ENCODE results near the gene DEPDC7. TPM values are rescaled to one million over a fixed set of nuclear protein-coding genes. Genes with fewer than 3 reads are reported as not detected.

The DEPDC7 gene
- total and polyA plus RNA-seq, 2 of the 13 experiments (the other 11 are each of a cell fraction or from before 2014, with no cell fraction given) = 17.3 to 33.3 TPM

DNA sequence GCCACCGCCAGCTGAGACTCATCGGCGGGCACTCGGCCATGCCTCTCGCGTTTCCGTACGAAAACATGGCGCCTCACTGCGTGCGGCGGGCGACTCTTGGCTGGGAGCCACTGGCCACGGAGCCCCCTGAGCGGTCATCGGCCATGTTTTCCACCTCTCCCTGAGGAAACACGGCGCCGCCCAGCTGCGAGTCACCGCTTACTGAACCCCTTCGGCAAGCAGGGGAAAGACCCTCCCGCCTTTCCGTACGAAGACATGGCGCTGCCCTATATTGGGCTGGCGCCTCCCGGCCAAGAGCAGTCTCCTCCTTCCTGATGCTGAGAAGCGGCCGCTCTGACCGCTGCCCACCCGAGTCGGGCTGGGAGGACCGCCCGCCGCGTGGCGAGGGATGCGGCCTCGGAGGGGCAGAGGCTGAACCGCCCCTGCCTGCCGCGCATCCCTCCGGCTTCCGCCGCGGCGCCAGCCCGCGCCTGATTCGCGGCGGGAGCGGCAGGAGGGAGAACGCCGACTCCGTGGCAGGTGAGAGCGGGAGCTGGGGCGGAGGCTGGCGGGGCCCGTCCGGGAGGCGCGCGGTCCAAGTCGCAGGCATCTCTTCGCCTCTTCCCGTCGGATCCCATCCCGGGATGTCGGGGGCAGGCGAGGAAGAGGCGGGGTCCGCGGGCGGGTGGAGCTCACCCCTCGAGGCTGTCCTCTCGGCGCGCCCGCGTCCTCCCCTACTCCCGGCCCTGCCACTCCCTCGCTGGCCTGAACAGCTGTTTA is 23.8 kb downstream of the DEPDC7 start, which contains the start of gene TCP11L1 (continued):
- TF ChIP-seq KIAA2018 (CRISPR knock-in tag; IDR thresholded peaks at IDR 0.05; ENCODE audit: borderline replicate concordance) (no peak), HDAC6 (IDR thresholded peaks at IDR 0.05; ENCODE audit: low read depth, low read length) (no peak), ZNF30 (CRISPR knock-in tag; IDR thresholded peaks at IDR 0.05) (no peak), KAT7 (CRISPR knock-in tag; IDR thresholded peaks at IDR 0.05; ENCODE audit: borderline replicate concordance) (0 out of 2 replicates have a peak, but pooled peaks have one; percentile 74), ZNF24 (IDR thresholded peaks at IDR 0.05) (no peak), PHF5A (CRISPR knock-in tag; IDR thresholded peaks at IDR 0.05; ENCODE audit: low read depth, unreplicated experiment) (peak; percentile 21), SNRNP70 (IDR thresholded peaks at IDR 0.05; ENCODE audit: low read depth, low read length) (no peak), ZNF180 (CRISPR knock-in tag; IDR thresholded peaks at IDR 0.05; ENCODE audit: borderline replicate concordance, low read depth) (no peak), HDAC1 (CRISPR knock-in tag; IDR thresholded peaks at IDR 0.05) (peak; percentile 30), ZNF772 (CRISPR knock-in tag; IDR thresholded peaks at IDR 0.05) (no peak; the same call in 1 of the 2 replicates), NR2F1 (CRISPR knock-in tag; IDR thresholded peaks at IDR 0.05) (no peak), HIC2 (CRISPR knock-in tag; IDR thresholded peaks at IDR 0.05; ENCODE audit: low read depth) (no peak)
- TF ChIP-seq, protein P1, sequence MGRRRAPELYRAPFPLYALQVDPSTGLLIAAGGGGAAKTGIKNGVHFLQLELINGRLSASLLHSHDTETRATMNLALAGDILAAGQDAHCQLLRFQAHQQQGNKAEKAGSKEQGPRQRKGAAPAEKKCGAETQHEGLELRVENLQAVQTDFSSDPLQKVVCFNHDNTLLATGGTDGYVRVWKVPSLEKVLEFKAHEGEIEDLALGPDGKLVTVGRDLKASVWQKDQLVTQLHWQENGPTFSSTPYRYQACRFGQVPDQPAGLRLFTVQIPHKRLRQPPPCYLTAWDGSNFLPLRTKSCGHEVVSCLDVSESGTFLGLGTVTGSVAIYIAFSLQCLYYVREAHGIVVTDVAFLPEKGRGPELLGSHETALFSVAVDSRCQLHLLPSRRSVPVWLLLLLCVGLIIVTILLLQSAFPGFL (CRISPR knock-in tag; IDR thresholded peaks at IDR 0.05) = no peak
- TF ChIP-seq, protein P2, sequence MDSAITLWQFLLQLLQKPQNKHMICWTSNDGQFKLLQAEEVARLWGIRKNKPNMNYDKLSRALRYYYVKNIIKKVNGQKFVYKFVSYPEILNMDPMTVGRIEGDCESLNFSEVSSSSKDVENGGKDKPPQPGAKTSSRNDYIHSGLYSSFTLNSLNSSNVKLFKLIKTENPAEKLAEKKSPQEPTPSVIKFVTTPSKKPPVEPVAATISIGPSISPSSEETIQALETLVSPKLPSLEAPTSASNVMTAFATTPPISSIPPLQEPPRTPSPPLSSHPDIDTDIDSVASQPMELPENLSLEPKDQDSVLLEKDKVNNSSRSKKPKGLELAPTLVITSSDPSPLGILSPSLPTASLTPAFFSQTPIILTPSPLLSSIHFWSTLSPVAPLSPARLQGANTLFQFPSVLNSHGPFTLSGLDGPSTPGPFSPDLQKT (CRISPR knock-in tag; IDR thresholded peaks at IDR 0.05; ENCODE audit: borderline replicate concordance) = no peak
